ENCODE data around the gene PANK3. TPM values are rescaled to one million over a fixed set of nuclear protein-coding genes. Genes with fewer than 3 reads are reported as not detected.

The PANK3 gene
- total RNA-seq, 3 donors from 2014 or later (not counting 1 experiment from before 2014, with no cell fraction given) = 39.7 to 50.0 (median 46.9) TPM

- TF ChIP-seq, protein P1, sequence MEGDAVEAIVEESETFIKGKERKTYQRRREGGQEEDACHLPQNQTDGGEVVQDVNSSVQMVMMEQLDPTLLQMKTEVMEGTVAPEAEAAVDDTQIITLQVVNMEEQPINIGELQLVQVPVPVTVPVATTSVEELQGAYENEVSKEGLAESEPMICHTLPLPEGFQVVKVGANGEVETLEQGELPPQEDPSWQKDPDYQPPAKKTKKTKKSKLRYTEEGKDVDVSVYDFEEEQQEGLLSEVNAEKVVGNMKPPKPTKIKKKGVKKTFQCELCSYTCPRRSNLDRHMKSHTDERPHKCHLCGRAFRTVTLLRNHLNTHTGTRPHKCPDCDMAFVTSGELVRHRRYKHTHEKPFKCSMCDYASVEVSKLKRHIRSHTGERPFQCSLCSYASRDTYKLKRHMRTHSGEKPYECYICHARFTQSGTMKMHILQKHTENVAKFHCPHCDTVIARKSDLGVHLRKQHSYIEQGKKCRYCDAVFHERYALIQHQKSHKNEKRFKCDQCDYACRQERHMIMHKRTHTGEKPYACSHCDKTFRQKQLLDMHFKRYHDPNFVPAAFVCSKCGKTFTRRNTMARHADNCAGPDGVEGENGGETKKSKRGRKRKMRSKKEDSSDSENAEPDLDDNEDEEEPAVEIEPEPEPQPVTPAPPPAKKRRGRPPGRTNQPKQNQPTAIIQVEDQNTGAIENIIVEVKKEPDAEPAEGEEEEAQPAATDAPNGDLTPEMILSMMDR (IDR thresholded peaks at IDR 0.05) = no peak
- 97% methylated on average over 6 of the region's 6 CpGs for WGBS (ENCODE audit: insufficient coverage)
- ATAC-seq (no peak), DNase-seq (no peak)
- H3K27me3 ChIP-seq (ENCODE audit: control insufficient read depth, insufficient read depth, low read length) = no peaks in the 10 kb centered on the region
- peaks cover 0 to 9% of the 10 kb centered on the region in 2 donors for H3K27me3 Mint-ChIP-seq (ENCODE audit: low read depth in 2 of 2)
- H3K4me3 ChIP-seq (ENCODE audit: low read length) = no peak overlapping the region
- H3K27ac Mint-ChIP-seq = no peak overlapping the region
- no peaks in the 10 kb centered on the region for H3K9me3 ChIP-seq (ENCODE audit: control insufficient read depth, insufficient read depth, low read length)
- no peaks in the 10 kb centered on the region for H3K36me3 Mint-ChIP-seq
- intact Hi-C loops (cut with micrococcal nuclease) = no loop called here
- H3K4me1 Mint-ChIP-seq = peaks cover 8 to 9% of the 10 kb centered on the region in 2 donors
- no peaks in the 10 kb centered on the region for H3K36me3 ChIP-seq (ENCODE audit: control insufficient read depth, insufficient read depth, low read length)
- H3K9me3 Mint-ChIP-seq = no peaks in the 10 kb centered on the region
- no peak overlapping the region for H3K4me3 Mint-ChIP-seq
- no peak overlapping the region for H3K27ac ChIP-seq (ENCODE audit: low read length)
- H3K4me1 ChIP-seq (ENCODE audit: control insufficient read depth, insufficient read depth, low read length) = peaks cover 4% of the 10 kb centered on the region
These were observed 29.2 kb upstream of the PANK3 start for GRCh38 chr5:168608386-168608785.

DNA sequence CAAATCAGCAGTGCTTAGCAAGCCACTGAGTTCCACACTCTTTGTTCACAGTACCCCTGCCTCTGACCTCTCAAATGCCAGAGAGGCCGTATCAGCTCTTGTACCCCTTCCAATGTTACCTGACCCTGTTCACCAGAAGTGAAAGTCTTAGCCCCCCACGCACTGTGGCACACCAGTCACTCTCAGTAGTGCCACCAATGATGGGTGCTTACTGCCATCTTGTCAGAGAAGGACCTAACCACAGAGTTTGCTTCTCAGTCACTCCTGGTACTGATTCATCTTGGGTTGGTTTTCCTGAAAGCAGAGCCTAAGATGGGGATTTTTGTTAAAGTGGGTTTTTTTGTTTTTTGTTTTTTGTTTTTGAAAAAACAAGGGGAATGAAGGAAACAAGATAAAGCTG is 28.8 kb upstream of the PANK3 start:
- WGBS (ENCODE audit: insufficient coverage) = 84% methylated on average over 2 of the region's 2 CpGs
- Histone ChIP-seq H3K27me3 (ENCODE audit: control insufficient read depth, insufficient read depth, low read length) (no peaks in the 10 kb centered on the region), H3K4me1 (ENCODE audit: control insufficient read depth, insufficient read depth, low read length) (no peaks in the 10 kb centered on the region), H3K36me3 (ENCODE audit: control insufficient read depth, insufficient read depth, low read length) (no peaks in the 10 kb centered on the region), H3K9me3 (ENCODE audit: control insufficient read depth, insufficient read depth, low read length) (no peaks in the 10 kb centered on the region), H3K27ac (ENCODE audit: low read length) (no peak overlapping the region), H3K4me3 (ENCODE audit: low read length) (no peak overlapping the region)
- peaks cover 0 to 9% of the 10 kb centered on the region in 2 donors for H3K27me3 Mint-ChIP-seq (ENCODE audit: low read depth in 2 of 2)
- no peak overlapping the region for H3K27ac Mint-ChIP-seq
- intact Hi-C loops (cut with micrococcal nuclease) = no loop called here
- H3K4me1 Mint-ChIP-seq = peaks cover 4 to 5% of the 10 kb centered on the region in 2 donors
- H3K36me3 Mint-ChIP-seq = no peaks in the 10 kb centered on the region
- H3K9me3 Mint-ChIP-seq = no peaks in the 10 kb centered on the region
- DNase-seq (no peak), ATAC-seq (no peak)
- TF ChIP-seq, protein P1 (IDR thresholded peaks at IDR 0.05) = no peak
- no peak overlapping the region for H3K4me3 Mint-ChIP-seq

GRCh38 chr5:168606562-168606961 is 27.4 kb upstream of the PANK3 start:
- DNase-seq = no peak
- Mint-ChIP-seq H3K9me3 (no peaks in the 10 kb centered on the region), H3K4me3 (no peak overlapping the region), H3K4me1 (no peaks in the 10 kb centered on the region), H3K27me3 (ENCODE audit: low read depth in 2 of 2) (peaks cover 0 to 9% of the 10 kb centered on the region in 2 donors), H3K27ac (no peak overlapping the region), H3K36me3 (no peaks in the 10 kb centered on the region)
- Histone ChIP-seq H3K27ac (ENCODE audit: low read length) (no peak overlapping the region), H3K36me3 (ENCODE audit: control insufficient read depth, insufficient read depth, low read length) (no peaks in the 10 kb centered on the region), H3K4me3 (ENCODE audit: low read length) (no peak overlapping the region), H3K27me3 (ENCODE audit: control insufficient read depth, insufficient read depth, low read length) (no peaks in the 10 kb centered on the region), H3K9me3 (ENCODE audit: control insufficient read depth, insufficient read depth, low read length) (no peaks in the 10 kb centered on the region), H3K4me1 (ENCODE audit: control insufficient read depth, insufficient read depth, low read length) (no peaks in the 10 kb centered on the region)
- intact Hi-C loops (cut with micrococcal nuclease) = no loop called here
- no peak for ATAC-seq
- 85% methylated on average over 2 of the region's 2 CpGs for WGBS (ENCODE audit: insufficient coverage)
- TF ChIP-seq, protein P1 (IDR thresholded peaks at IDR 0.05) = no peak

- no peak for ATAC-seq
- Mint-ChIP-seq H3K4me1 (no peaks in the 10 kb centered on the region), H3K4me3 (no peak overlapping the region)
These were observed 25.3 kb upstream of the PANK3 start for GRCh38 chr5:168604436-168604835.

More at GRCh38 chr5:168604436-168604835, 25.3 kb upstream of the PANK3 start:
- Histone ChIP-seq H3K36me3 (ENCODE audit: control insufficient read depth, insufficient read depth, low read length) (no peaks in the 10 kb centered on the region), H3K27ac (ENCODE audit: low read length) (no peak overlapping the region), H3K4me1 (ENCODE audit: control insufficient read depth, insufficient read depth, low read length) (no peaks in the 10 kb centered on the region), H3K9me3 (ENCODE audit: control insufficient read depth, insufficient read depth, low read length) (no peaks in the 10 kb centered on the region), H3K4me3 (ENCODE audit: low read length) (no peak overlapping the region), H3K27me3 (ENCODE audit: control insufficient read depth, insufficient read depth, low read length) (no peaks in the 10 kb centered on the region)
- TF ChIP-seq, protein P1 (IDR thresholded peaks at IDR 0.05) = no peak
- Mint-ChIP-seq H3K36me3 (no peaks in the 10 kb centered on the region), H3K27me3 (ENCODE audit: low read depth in 2 of 2) (peaks cover 0 to 9% of the 10 kb centered on the region in 2 donors), H3K9me3 (no peaks in the 10 kb centered on the region), H3K27ac (no peak overlapping the region)
- no peak for DNase-seq
- intact Hi-C loops (cut with micrococcal nuclease) = no loop called here

Data from natural killer cell (primary cell).